GM10248 (cell line): Measurements from ENCODE around the gene PGR.

ENCODE experiments used
- CTCF ChIA-PET: fragments of 300-600 bp; sonication (Branson Sonifier 250); formaldehyde crosslinking; extraction: SDS; loops from one replicate; lab custom pipeline; 2021; ENCODE audit warnings: antibody characterized with exemption; lab: Yijun Ruan, JAX
- POLR2A ChIA-PET: fragments of 350-650 bp; sonication (Branson Sonifier 250); formaldehyde crosslinking; extraction: SDS; loops from one replicate; lab custom pipeline; 2020; ENCODE audit warnings: antibody characterized with exemption; lab: Yijun Ruan, JAX
- DNase-seq: peaks from one replicate; pipeline ENCODE4 v3.0.0; 2012; ENCODE audit errors: extremely low spot score
- TF ChIP-seq, protein P1 (sequence below): IDR thresholded peaks from 2 replicates; pipeline ENCODE4 v1.5.1; 2012; ENCODE audit warnings: mild to moderate bottlenecking, low read depth; ENCODE audit errors: extremely low read depth, missing control alignments, control extremely low read depth

The PGR gene

DNA sequence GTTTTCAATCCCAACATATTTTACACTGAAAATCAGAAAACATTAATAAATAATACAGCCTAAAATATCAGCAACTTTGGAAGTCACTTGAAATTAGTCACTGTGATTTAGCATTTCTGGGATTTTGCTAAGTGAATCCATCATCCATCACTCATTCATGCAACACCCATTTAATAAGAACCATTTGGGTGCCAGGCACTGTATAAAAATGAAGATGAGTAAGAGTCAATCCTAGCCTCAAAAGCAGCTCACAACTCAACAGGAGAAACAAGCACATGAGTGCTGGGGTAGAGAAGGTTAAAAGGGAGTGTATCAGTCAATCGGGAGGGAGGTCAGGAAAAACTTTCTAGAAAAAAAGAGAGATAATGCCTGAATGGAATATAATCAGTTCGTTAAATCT is 77.9 kb downstream of the PGR start:
- ChIA-PET POLR2A (no interaction called here), CTCF (no interaction called here)
- TF ChIP-seq, protein P1, sequence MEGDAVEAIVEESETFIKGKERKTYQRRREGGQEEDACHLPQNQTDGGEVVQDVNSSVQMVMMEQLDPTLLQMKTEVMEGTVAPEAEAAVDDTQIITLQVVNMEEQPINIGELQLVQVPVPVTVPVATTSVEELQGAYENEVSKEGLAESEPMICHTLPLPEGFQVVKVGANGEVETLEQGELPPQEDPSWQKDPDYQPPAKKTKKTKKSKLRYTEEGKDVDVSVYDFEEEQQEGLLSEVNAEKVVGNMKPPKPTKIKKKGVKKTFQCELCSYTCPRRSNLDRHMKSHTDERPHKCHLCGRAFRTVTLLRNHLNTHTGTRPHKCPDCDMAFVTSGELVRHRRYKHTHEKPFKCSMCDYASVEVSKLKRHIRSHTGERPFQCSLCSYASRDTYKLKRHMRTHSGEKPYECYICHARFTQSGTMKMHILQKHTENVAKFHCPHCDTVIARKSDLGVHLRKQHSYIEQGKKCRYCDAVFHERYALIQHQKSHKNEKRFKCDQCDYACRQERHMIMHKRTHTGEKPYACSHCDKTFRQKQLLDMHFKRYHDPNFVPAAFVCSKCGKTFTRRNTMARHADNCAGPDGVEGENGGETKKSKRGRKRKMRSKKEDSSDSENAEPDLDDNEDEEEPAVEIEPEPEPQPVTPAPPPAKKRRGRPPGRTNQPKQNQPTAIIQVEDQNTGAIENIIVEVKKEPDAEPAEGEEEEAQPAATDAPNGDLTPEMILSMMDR: no peak
- DNase-seq: no peak

DNA sequence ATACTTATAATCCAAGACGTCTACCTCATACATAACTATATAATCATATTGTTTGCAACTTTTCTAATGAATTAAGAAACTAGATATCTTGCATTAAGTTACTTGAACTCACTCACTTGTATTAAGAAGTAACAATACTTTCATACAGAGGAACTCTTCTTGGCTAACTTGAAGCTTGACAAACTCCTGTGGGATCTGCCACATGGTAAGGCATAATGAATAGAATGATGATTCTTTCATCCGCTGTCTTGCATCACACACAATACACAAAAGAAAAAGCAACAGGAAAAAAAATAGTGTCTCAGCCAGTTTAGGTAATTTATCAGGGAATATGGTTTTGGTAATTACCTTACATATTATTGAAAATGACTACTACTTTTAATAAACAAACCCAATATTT is 79.8 kb downstream of the PGR start:
- TF ChIP-seq, protein P1: no peak
- DNase-seq: no peak
- POLR2A ChIA-PET: no interaction called here
- CTCF ChIA-PET: no interaction called here

DNA sequence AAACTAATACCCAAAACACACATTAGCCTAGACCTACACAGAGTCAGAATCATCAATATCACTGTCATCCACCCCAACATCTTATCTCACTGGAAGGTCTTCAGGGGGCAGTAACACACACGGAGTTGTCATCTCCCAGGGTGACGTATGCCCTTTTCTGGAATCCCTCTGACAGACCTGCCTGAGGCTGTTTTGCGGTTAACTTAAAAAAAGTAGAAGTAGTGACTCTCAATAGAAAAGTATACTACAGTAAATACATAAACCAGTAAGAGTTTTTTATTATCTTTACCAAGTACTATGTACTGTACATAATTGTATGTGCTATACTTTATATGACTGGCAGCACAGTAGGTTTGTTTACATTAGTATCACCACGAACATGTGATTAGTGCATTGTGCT is 80.5 kb downstream of the PGR start:
- CTCF ChIA-PET: no interaction called here
- DNase-seq: no peak
- POLR2A ChIA-PET: no interaction called here
- TF ChIP-seq, protein P1: no peak

DNA sequence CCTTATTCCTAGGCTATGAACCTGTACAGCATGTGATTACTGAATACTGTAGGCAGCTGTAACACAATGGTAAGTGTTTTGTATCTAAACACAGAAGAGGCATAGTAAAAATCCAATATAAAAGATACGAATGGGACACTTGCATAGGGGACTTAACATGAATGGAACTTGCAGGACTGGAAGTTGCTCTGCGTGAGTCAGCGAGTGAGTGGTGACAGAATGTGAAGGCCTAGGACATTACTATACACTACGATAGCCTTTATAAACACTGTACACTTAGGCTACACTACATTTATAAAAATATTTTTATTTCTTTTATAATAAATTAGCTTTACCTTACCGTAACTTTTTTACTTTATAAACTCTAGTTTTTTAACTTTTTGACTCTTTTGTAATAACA is 81.1 kb downstream of the PGR start:
- CTCF ChIA-PET: no interaction called here
- TF ChIP-seq, protein P1: no peak
- DNase-seq: no peak
- POLR2A ChIA-PET: no interaction called here

DNA sequence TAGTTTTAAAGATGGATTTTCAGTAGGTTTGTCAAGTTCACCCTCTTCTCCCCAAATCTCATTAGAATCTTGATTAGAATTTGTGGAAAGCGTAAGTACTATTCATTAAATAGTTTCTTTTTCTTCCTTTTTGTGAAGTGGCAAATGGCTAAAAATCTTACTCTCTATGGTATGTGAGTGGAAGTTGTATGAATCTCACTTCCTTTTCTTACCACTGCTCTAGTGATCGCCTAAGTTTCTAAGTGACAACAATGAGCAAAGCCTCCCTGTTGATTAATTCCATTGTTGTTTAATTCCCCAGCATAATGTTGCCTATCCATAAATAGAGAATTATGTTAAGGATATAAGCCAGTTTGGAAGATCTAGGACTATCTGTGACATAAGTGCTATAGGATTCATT is 82.7 kb downstream of the PGR start:
- POLR2A ChIA-PET: no interaction called here
- TF ChIP-seq, protein P1: no peak
- CTCF ChIA-PET: no interaction called here
- DNase-seq: no peak

DNA sequence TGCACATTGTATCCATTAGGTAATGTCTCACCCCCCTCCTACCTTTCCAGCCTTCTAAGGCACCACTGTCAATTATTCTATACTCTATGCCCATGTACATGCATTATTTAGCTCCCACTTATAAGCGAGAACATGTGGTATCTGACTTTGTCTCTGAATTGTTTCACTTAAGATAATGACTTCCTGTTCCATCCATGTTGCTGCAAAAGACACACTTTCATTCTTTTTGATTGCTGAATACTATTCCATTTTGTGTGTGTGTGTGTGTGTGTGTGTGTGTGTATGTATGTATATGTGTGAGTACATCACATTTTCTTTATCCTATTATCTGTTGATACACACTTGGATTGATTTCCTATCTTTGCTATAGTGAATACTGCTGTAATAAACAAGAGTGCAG is 84.2 kb downstream of the PGR start:
- DNase-seq: no peak
- TF ChIP-seq, protein P1: no peak
- ChIA-PET POLR2A (no interaction called here), CTCF (no interaction called here)

DNA sequence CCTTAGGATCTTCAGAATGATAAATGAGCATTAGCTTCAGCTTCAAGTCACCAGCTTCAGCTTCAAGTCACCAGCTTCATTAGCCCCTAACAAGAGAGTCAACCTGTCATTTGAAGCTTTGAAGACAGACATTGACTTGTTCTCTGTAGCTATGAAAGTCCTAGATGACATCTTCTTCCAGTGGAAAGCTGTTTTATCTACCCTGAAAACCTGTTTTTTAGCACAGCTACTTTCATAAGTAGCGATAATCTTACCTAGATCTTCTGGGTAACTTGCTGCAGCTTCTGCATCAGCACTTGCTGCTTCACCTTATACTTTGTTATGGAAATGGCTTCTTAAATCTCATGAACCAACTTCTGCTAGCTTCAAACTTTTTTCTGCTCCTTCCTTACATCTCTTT is 85.7 kb downstream of the PGR start:
- TF ChIP-seq, protein P1: no peak
- POLR2A ChIA-PET: no interaction called here
- CTCF ChIA-PET: interaction anchor here (1.7 kb wide), 1 partner anchor 15 kb away, joined by 3 read pairs; no protein-coding TSS in a partner anchor
- no peak for DNase-seq
